ENCODE measurements around the gene CLTA. TPM values are rescaled to one million over a fixed set of nuclear protein-coding genes. Genes with fewer than 3 reads are reported as not detected.

CLTA gene
- total RNA-seq, 1 experiment from 2014 or later = 195 TPM

DNA sequence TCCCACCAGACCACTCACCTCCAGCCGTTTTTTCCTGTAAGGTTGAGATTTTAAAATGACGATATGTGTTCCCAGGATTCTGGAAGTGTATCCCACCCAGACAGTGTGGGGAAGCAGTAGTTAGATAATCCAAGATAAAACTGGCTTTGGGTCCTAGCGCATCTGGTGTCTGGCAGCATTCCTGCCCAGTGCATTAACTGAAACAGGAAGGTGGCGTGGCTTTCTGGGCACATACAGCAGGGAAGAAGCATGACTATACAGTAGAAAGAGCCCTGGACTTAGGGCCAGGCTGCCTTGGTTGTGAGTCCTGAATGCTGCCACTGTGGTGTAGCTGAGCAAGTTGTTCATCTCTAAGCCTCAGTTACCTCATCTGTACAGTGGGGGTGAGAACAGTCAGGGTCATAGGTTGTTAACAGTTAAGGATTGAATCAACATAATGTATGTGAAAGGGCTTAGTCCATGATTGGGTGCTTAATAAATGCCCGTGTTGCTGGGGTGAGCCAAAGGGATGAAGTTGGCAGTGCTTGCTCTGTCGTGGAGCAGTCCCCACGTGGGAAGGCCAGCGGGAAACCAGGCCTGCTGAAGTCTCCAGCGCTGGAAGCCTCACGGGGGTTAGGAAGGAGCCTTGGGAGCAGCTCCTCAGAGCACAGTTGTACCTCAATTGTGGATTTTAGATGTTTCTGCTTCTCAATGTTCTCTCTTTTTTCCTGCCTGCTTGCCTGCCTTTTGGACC, 18.0 kb downstream of the CLTA start:
- Histone ChIP-seq H2BK20ac (ENCODE audit: low read depth, low read length, poor library complexity, severe bottlenecking) (no peak overlapping the region), H3K14ac (ENCODE audit: insufficient read depth, low read length) (no peak overlapping the region), H4K5ac (ENCODE audit: insufficient read length, low read depth, low read length) (no peak overlapping the region), H3K23me2 (ENCODE audit: insufficient read length, low read depth, low read length, poor library complexity, severe bottlenecking) (no peaks in the 10 kb centered on the region), H2BK5ac (ENCODE audit: insufficient read length, low read length) (no peak overlapping the region), H4K8ac (replicated peaks; ENCODE audit: insufficient read length, low read depth, low read length) (no peak overlapping the region), H3K23ac (ENCODE audit: insufficient read length, low read depth, low read length) (no peak overlapping the region), H3T11ph (ENCODE audit: low read length) (no peak overlapping the region), H3K18ac (ENCODE audit: insufficient read length, low read depth, low read length) (no peak overlapping the region), H3K4me1 (ENCODE audit: insufficient read depth, low read length) (no peaks in the 10 kb centered on the region), H3K4me2 (ENCODE audit: insufficient read depth, insufficient read length, low read length) (no peak overlapping the region), H3K27me3 (ENCODE audit: insufficient read depth, low read length) (no peaks in the 10 kb centered on the region), H2BK15ac (ENCODE audit: low read depth, low read length) (no peak overlapping the region), H3K79me1 (ENCODE audit: insufficient read depth, low read depth, low read length, poor library complexity, severe bottlenecking) (no peaks in the 10 kb centered on the region), H3K56ac (ENCODE audit: insufficient read length, low read depth, low read length) (no peak overlapping the region), H3K9me3 (ENCODE audit: control insufficient read depth, low read depth, low read length) (no peaks in the 10 kb centered on the region), H3K79me2 (ENCODE audit: insufficient read depth, low read length) (peaks cover 9% of the 10 kb centered on the region; the same call in 1 of the 2 replicates), H3K9ac (ENCODE audit: extremely low read depth, insufficient read length, low read length) (no peak overlapping the region), H2AFZ (ENCODE audit: low read length) (no peak overlapping the region), H4K91ac (ENCODE audit: insufficient read length, low read depth, low read length) (no peak overlapping the region), H2BK12ac (ENCODE audit: insufficient read length, low read depth, low read length) (no peak overlapping the region), H2AK5ac (ENCODE audit: insufficient read length, low read length) (no peak overlapping the region), H2BK120ac (ENCODE audit: low read depth, low read length, poor library complexity, severe bottlenecking) (no peak overlapping the region), H4K20me1 (ENCODE audit: control insufficient read depth, insufficient read depth, insufficient read length) (peaks cover 2% of the 10 kb centered on the region), H3K4ac (ENCODE audit: low read depth, low read length) (no peak overlapping the region), H3K27ac (ENCODE audit: insufficient read length, low read depth, low read length) (no peak overlapping the region)
- no peak overlapping the region; a peak in 2 of 7 replicates for H3K27ac Mint-ChIP-seq
- no peak for TF ChIP-seq CTCF (conservative IDR thresholded peaks at IDR 0.05)
- H3K9me3 Mint-ChIP-seq = no peaks in the 10 kb centered on the region
- no peak overlapping the region for H3K4me3 Mint-ChIP-seq
- H3K36me3 Mint-ChIP-seq (ENCODE audit: insufficient read depth in 1 of 3, low read depth in 3 of 3) = peaks cover 67 to 98% (median 79%) of the 10 kb centered on the region in 3 experiments; a peak in 6 of 7 replicates
- WGBS (ENCODE audit: extremely low coverage, insufficient read length, low lambda C conversion rate) = no CpG with 5 or more reads among the region's 10 CpGs
- DNase-seq = no peak
- H3K4me1 Mint-ChIP-seq = no peaks in the 10 kb centered on the region
- H3K27me3 Mint-ChIP-seq (ENCODE audit: low read depth) = no peaks in the 10 kb centered on the region

Measured in H9 (cell line).